Right atrium auricular region (tissue), 2 donors: ENCODE data around the gene DCHS2. TPM values are rescaled to one million over a fixed set of nuclear protein-coding genes. Genes with fewer than 3 reads are reported as not detected.
"Not testable (repeated sequence)": the region's sequence is repeated elsewhere in the genome, so short reads cannot be mapped to it uniquely, and the experiment has no call there.

Source experiments
- DNase-seq: peaks from one replicate; pipeline ENCODE4 v3.0.0-alpha.2; 2019; ENCODE audit warnings: low spot score
- H3K27ac ChIP-seq, 2 donors: fragments of 200-600 bp; sonication (generic); 1 replicate in 1 of 2; 2 replicates in 1 of 2; pipeline ENCODE4 v1.5.1; 2016 to 2019
- H3K27me3 ChIP-seq, 2 donors: fragments of 200-600 bp; sonication (generic); one replicate each; pipeline versions ENCODE4 v1.5.1 to v1.6.0; 2017 to 2019
- H3K36me3 ChIP-seq: fragments of 200-600 bp; sonication (generic); one replicate; pipeline ENCODE4 v1.5.1; 2016
- H3K4me1 ChIP-seq, 2 donors: fragments of 200-600 bp; sonication (generic); one replicate each; pipeline versions ENCODE4 v1.5.1 to v1.6.0; 2017 to 2019
- H3K4me3 ChIP-seq, 2 donors: fragments of 200-600 bp; sonication (generic); 1 replicate in 1 of 2; 2 replicates in 1 of 2; pipeline ENCODE4 v1.5.1; 2017 to 2019; ENCODE audit warnings: mild to moderate bottlenecking in 1 of 2, moderate library complexity in 1 of 2
- H3K9me3 ChIP-seq, 2 donors: fragments of 200-600 bp; sonication (generic); one replicate each; pipeline ENCODE4 v1.5.1; 2019
- total RNA-seq, 2 donors: library from RNA; depleted of rRNA; stranded (reverse); fragments of >200 nt; gene quantifications; one replicate each; pipeline ENCODE4 v1.1.0, GENCODE V29; 2016
- TF ChIP-seq, protein P1 (sequence below), 2 donors: fragments of 200-600 bp; sonication (generic); IDR thresholded peaks; one replicate each; pipeline ENCODE4 v1.5.1; 2019; ENCODE audit warnings: antibody characterized with exemption in 2 of 2

DCHS2 gene
- total RNA-seq, 2 donors from 2014 or later: 0.04 TPM; not detected in 1

DNA sequence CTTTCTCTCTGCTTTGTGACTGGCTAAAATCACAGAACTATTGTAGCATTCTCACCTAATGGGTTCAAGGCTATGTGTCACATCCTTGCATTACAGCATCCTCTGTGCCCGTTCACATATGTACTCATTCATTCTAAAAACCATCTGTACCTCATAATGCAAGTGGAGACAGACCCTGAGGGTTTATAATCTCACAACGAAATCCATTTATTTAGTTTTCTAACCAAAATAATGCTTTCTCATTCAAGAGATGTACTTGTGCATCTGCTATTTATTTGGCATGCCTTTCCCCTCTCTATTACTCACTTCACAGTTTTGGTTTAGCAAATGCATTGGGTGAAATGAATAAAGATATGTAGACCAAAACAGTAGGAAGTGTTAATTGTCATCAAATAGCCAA is 261.5 kb downstream of the DCHS2 start:
- TF ChIP-seq, protein P1, sequence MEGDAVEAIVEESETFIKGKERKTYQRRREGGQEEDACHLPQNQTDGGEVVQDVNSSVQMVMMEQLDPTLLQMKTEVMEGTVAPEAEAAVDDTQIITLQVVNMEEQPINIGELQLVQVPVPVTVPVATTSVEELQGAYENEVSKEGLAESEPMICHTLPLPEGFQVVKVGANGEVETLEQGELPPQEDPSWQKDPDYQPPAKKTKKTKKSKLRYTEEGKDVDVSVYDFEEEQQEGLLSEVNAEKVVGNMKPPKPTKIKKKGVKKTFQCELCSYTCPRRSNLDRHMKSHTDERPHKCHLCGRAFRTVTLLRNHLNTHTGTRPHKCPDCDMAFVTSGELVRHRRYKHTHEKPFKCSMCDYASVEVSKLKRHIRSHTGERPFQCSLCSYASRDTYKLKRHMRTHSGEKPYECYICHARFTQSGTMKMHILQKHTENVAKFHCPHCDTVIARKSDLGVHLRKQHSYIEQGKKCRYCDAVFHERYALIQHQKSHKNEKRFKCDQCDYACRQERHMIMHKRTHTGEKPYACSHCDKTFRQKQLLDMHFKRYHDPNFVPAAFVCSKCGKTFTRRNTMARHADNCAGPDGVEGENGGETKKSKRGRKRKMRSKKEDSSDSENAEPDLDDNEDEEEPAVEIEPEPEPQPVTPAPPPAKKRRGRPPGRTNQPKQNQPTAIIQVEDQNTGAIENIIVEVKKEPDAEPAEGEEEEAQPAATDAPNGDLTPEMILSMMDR (IDR thresholded peaks at IDR 0.05): no peak
- no peak overlapping the region for H3K4me3 ChIP-seq

DNA sequence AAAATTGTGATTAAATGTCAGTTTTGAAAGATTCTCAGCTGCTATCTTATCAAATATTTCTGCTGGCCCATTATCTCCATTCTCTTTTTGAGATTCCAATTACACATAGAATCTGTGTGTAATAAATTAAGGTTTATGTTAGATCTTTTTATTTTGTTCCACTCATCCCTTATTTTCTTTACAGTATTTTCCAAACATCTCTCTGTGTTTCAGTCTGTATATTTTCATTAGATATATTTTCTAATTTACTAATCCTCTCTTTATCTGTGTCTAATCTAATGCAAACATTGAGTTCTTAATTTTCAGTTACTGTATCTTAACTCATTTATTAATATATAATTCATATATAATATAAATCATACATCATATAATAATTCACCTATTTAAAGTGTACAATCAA is 268.7 kb downstream of the DCHS2 start:
- H3K4me3 ChIP-seq: no peak overlapping the region
- DNase-seq: no peak
- no peaks in the 10 kb centered on the region for H3K36me3 ChIP-seq
- H3K4me1 ChIP-seq: no peaks in the 10 kb centered on the region
- peaks cover 6 to 26% of the 10 kb centered on the region in 2 donors for H3K9me3 ChIP-seq
- TF ChIP-seq, protein P1 (IDR thresholded peaks at IDR 0.05): no peak
- H3K27me3 ChIP-seq: no peaks in the 10 kb centered on the region
- no peak overlapping the region for H3K27ac ChIP-seq

More for the DNA sequence above, 261.5 kb downstream of the DCHS2 start:
- no peak overlapping the region for H3K27ac ChIP-seq
- H3K9me3 ChIP-seq: no peaks in the 10 kb centered on the region
- no peaks in the 10 kb centered on the region for H3K27me3 ChIP-seq
- DNase-seq: no peak
- H3K36me3 ChIP-seq: no peaks in the 10 kb centered on the region
- no peaks in the 10 kb centered on the region for H3K4me1 ChIP-seq

DNA sequence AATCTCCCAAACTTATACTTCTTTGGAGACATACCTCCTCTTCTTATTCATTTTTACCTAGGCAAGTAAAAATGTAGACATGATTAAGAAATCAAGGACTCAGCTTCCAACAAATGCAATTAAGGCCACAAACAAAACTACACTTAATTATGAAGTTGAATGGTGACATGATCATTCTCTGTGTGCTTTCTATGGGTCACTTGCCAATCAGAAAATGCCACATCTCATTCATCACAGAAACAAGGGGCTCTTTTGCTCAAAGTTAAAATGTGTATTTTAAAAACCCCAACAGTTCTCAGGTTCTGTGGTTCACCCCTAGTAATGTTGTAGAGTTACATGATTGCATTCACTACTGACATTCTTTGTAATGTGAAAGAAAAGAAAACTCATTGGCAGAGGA is 273.5 kb downstream of the DCHS2 start:
- no peaks in the 10 kb centered on the region for H3K4me1 ChIP-seq
- no peak overlapping the region for H3K27ac ChIP-seq
- H3K36me3 ChIP-seq: no peaks in the 10 kb centered on the region
- H3K27me3 ChIP-seq: no peaks in the 10 kb centered on the region
- H3K4me3 ChIP-seq: no peak overlapping the region
- TF ChIP-seq, protein P1 (IDR thresholded peaks at IDR 0.05): no peak
- peaks cover under 1 to 15% of the 10 kb centered on the region in 2 donors for H3K9me3 ChIP-seq
- no peak for DNase-seq

DNA sequence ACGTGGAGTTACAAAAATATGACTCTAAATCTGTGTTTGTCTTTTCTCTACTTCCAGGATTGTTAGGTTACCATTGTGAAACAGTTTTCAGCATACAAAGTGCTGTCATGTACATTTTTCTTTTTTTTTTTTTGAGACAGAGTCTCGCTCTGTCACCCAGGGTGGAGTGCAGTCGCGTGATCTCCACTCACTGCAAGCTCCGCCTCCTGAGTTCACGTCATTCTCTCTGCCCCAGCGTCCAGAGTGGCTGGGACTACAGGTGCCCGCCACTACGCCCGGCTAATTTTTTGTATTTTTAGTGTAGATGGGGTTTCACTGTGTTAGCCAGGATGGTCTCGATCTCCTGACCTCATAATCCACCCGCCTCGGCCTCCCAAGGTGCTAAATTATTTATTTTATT is 274.2 kb downstream of the DCHS2 start:
- H3K36me3 ChIP-seq, H3K27ac ChIP-seq, H3K9me3 ChIP-seq, H3K4me3 ChIP-seq, DNase-seq, H3K4me1 ChIP-seq, H3K27me3 ChIP-seq: not testable (repeated sequence)

DNA sequence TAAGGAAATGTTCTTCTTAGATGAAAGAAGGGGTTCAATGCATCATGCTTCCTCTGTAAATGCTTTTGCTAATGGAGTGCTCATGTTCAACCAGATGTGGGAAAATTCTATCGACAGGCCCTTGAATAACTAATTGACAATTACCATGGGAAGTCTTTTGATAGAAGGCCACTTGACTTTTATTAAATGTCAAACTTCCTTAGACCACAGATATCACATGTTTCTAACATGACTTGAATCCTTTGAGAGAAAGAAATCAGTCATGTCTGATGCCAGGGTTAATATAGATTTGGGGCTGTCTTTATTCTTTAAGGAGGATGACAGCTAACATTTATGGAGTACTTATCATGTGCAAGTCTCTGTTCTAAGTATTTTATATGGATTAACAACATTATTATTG is 280.1 kb downstream of the DCHS2 start:
- no peaks in the 10 kb centered on the region for H3K27me3 ChIP-seq
- H3K4me3 ChIP-seq: no peak overlapping the region
- H3K9me3 ChIP-seq: no peaks in the 10 kb centered on the region
- TF ChIP-seq, protein P1 (IDR thresholded peaks at IDR 0.05): no peak
- no peaks in the 10 kb centered on the region for H3K4me1 ChIP-seq
- no peak overlapping the region for H3K27ac ChIP-seq
- H3K36me3 ChIP-seq: no peaks in the 10 kb centered on the region
- DNase-seq: no peak

DNA sequence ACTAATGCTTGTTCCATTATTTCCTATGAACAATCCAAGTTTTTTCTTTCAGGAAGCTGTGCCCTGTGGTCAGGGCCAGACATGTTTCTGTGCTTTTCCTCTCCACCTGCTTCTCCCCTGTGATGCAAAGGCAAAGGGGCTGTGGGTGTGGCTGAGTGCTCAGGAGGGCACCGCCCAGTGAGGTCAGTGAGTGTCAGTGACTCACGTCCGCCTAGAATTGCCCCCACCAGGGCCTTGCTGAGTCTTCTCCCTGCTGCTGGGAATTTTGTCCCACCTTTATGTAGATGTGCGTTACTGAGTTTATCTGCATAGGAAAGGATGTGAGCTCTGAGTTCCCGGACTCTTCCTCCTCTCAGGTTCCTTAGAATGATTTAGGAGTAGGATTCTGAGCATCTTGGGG is 283.2 kb downstream of the DCHS2 start:
- Histone ChIP-seq H3K27ac (no peak overlapping the region), H3K36me3 (no peaks in the 10 kb centered on the region), H3K4me3 (no peak overlapping the region), H3K9me3 (no peaks in the 10 kb centered on the region), H3K4me1 (no peaks in the 10 kb centered on the region), H3K27me3 (no peaks in the 10 kb centered on the region)
- no peak for DNase-seq
- TF ChIP-seq, protein P1 (IDR thresholded peaks at IDR 0.05): no peak
